GM21619 (cell line): ENCODE data around the gene BST1.
A peak's percentile ranks its signal among the peaks of the same experiment; 100 is the strongest.
"Not testable (repeated sequence)": the region's sequence is repeated elsewhere in the genome, so short reads cannot be mapped to it uniquely, and the experiment has no call there.

ENCODE experiments used
- ATAC-seq: cut with Tn5 transposase; IDR thresholded peaks from one replicate; pipeline ENCODE4 v1.9.1; 2021; ENCODE audit not compliant: unreplicated experiment

Gene BST1

DNA sequence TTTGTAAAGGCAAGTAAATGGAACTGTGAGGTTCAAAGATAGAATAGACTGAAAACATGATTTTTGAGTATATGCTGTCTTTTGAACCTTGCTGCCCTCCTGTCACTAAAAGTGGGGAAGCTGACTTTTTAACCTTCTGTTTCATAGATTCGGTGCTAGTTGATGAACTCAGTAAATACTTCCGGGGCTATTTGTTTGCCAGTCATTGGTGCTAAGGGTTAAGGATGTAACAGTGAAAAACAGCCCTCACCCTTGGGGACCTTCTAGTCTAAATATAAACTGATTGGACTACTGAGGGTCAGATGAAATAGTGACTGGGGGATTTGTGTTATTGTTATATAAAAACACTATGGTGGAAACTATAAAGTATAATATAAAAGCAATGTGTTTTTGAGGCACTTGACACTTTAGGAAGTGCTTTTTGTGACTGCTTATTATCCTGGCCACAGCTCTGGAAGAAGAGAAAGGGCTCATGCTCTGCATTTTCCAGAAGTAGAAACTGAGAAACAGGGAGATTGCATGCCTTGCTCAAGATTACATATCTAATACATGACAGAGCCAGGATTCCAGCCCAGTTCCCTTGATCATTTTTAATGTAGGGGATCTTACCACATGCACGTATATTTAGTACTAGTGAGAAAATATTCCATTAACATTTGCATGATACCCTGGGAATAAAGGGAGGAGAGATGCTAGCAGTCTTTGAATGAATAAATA, 3.9 kb downstream of the BST1 start:
- no peak for ATAC-seq

DNA sequence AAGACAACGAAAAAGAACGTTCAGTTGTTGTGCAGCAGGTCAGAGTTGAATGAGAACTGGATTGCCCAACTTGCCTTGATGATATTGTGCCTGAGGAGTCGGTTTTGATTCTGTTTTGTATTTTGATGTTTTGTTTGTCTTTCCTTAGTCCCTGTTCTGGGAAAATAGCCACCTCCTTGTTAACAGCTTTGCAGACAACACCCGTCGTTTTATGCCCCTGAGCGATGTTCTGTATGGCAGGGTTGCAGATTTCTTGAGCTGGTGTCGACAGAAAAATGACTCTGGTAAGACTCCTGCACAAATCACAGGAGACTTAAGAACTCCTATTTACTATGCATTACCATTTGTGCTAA, 4.5 kb downstream of the BST1 start:
- no peak for ATAC-seq

DNA sequence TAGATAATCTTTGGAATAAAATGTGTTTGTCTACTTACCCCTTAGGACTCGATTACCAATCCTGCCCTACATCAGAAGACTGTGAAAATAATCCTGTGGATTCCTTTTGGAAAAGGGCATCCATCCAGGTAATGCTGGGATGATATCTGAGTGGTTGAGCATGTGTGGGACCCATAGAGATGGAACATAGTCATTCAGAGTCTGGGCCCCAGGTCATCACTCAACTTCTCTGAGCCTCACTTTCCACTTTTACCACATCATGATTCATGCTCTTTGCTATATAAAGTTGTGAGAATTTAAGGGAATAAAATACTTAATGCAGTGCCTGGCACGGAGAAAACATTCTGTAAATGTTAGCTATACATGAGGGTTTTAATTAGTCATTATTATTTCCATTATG, 8.9 kb downstream of the BST1 start:
- ATAC-seq: no peak

DNA sequence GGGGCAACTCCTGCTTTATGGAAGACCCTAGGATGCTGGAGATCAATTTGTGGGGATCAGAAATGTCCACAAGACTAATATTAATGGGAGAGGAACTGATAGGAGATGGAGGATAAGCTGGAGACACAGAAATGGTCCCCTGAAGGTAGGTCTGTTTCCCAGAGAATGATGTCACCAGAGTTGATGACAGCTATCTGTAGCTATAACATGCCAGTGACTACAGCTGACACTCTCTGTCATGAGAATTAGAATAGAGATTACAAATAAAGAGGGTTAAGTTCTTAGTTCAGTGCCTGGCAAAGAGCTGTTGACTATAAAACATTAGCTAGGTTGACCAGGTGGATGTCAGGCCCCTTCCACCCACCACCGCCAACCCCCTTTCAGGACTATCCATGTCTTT, 9.3 kb downstream of the BST1 start:
- no peak for ATAC-seq

DNA sequence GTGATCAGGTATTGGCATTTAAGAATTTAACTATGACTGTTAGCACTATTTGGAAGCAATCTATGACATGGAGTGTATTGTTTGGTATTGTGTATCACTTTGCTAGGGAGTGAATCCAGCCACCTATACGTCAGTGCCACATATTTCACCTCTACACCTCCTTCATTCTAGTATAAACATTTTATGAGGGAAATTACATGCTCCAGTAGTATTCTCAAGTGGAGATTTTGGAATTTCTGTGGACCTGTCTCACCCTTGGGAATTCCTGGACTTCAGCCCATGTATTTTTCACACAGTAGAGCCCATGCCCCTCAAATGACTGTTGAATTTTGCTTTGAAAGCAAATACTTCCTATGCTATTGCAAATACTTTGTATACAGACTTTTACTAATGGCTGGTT, 11.3 kb downstream of the BST1 start:
- no peak for ATAC-seq

DNA sequence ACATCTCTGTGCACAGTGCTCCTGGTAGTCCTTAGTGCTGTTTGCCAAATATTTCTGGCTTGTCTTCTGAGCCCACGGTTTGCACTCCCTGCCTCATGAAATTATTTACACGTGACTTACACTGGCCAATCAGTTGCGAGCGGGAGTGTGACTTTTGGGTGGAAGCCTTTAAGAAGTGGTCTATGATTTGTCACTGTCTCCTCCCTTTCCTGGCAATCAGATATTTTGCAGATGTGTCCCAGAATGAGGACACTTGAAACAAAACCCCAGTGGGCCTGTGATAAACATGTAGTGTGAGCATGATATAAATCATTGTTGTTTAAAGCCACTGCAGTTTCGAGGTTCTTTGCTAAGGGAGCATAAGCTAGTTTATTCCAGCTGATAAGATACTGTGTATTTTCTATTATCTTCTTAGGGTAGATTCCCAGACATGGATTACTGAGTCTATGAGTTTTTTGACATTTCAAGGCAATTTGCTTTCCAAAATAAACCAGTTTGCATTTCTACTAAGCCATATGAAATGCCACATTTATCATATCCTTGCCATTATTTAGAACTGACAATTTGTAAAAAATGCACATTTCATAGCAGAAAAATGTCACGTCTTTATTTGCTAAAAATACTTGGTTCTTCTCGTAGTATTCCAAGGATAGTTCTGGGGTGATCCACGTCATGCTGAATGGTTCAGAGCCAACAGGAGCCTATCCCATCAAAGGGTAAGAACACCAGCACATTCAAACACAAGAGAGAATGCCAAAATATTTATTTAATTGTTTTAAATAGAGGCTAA, 12.0 kb downstream of the BST1 start:
- ATAC-seq: no peak

DNA sequence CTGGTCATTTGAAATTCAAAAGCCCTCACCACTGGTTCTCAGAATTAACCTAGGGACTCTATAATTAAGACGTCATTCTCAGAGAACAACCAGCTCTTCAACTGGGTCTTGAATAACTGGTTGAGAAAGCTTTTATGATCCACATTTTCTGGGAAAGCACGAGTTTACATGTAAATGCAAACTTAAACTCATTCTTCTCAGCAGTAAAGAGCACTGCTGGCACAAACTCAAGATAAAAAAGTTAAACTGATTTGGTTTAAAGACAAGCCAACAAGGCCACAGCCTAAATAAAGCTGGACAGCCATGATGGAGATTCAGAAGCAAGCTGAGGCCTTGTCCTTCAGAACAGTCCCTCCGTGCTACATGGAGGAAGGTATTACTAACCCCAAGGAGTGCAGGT, 13.2 kb downstream of the BST1 start:
- ATAC-seq: no peak

DNA sequence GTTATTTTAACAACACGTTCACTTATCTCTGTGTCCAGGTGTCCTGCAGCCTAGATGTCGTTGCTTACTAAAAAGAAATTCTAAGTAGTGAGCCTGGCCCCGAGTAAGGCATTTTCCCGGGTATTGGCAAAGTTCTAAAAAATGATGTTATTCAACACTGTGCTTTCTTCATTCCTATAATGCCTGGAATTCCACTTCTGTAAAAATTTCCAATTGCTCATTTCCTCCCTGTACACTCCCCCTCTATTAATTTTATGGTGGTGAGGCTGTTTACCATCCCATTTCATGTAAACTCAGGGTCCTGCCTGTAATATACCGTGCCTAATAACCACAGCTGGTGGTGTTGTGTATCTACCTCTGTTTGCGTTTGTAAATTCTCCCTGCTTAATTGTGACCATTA, 14.2 kb downstream of the BST1 start:
- ATAC-seq: no peak

DNA sequence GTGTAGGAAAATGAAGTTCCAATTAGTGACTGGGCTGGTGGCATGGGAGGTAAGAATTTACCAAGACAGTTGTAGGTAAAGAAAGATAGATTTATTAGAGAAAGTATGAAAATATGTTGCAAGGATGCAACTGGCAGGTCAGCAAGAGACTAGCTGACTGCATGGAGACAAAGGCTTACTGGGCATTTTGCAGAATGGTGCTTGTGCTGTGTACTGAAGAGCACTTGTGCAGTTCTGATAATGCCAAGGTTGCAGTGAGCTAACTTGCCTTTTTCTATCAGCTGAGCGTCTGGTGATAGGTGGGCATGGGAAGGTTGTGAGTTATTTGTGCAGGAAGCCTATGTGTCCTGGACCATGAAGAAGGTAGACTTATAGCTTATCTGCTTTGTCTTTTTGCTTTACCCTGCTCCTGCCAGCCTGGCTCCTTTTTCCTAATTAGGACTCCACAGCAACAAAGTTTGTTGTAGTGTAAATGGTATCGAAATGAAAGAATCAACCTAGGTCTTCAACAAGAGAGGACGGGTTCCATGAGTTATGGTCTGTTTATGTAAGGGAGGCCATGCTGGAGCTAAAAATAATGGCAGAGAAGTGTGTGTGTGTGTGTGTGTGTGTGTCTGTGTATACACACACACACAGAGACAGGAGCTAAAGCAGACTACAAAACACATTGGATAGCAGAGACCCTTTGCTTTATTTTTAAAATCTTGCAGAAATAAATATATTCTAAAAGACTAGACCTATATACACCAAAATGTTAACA, 15.0 kb downstream of the BST1 start:
- ATAC-seq: no peak

DNA sequence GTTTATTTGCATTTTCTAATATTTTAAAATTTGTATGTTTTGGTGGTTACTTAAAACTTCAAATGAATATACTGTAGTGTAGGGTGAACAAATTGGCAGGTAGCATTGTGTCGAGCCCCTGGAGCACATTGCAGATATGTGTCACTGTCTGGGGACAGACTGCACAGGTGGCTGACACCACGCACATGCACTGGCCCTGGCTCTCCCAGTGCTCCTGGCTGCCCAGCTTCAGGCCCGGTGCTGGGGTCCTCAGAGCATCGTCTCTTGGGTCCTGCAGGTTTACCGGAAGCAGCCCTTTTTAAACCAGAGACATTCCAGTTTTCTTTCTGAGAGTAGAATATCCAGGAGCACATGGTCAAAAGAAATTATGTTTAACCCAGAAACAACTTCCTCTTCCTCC, 15.6 kb downstream of the BST1 start:
- no peak for ATAC-seq

DNA sequence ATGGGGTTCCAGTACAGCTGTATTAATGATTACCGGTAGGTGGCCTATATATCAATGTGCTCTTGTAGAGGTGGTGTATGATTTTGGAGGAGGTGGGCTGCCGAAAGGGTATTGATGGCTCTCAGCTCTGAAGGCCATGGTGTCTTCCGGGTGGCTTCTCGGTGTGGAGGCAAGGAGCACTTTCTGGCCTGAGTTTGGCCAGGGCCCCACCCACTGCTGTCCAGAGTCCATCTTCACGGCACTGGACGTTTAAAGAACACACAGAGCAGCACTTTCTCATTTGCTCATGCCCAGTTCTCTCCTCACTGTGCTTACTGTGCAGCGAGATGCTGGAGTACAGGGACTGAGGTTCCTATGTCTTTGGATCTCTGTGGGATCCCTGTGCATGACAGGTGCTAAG, 16.1 kb downstream of the BST1 start:
- ATAC-seq: no peak

DNA sequence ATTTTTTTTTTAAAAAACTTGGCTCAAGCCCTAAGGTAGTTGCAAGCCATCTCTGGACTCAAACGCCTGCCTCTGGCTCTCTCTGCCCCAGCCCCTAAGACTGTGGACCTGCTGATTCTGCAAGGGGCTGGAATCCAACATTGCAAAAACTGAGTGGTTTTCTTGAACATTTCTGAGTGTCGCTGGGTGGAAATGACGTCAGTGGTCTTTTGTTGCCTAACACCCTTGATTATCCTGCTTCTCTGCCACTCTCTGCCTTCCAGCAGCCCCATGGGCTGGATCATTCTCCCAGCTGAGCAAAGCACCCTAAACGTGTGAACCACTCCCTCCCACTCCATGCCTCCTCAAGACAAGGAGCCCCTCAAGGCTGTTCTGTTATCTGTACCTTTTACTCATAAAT, 16.6 kb downstream of the BST1 start:
- ATAC-seq: no peak

DNA sequence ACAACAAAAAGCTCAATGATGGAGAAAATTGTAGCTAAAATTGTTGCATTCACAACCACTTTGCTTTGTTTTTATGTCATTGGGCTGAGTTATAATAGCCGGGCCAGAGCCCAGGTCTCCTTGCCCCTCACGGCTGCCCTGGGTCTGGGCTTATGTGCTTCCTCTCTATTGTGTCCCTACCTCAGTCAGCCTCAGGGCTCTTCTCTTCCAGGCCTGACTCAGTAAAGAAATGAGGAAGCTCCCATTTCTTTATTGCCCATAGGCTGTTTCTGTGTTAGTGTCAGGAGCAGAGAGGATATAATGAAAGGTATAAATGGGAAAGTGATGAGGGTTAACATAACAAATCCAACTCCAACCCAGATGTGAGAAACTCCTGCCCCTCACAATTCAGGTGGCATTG, 18.0 kb downstream of the BST1 start:
- no peak for ATAC-seq

DNA sequence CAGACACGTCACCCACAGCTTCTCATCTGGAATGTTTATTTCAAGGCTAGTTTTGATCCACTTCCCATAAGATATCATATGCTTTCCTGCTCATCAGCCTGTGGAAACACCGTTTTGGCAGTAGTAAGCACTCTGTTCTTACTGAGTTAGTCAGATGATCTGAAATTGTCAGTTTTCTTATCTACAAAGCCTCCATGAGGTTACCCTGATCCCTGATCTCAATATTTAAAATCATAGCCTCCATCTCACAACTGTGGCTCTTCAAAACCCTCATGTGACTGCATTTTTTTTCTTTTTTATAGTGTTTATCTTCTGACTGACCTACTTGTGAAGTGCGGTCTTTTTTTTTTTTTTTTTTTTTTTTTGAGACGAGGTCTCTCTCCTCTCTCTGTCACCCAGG, 22.7 kb downstream of the BST1 start:
- ATAC-seq: no peak

DNA sequence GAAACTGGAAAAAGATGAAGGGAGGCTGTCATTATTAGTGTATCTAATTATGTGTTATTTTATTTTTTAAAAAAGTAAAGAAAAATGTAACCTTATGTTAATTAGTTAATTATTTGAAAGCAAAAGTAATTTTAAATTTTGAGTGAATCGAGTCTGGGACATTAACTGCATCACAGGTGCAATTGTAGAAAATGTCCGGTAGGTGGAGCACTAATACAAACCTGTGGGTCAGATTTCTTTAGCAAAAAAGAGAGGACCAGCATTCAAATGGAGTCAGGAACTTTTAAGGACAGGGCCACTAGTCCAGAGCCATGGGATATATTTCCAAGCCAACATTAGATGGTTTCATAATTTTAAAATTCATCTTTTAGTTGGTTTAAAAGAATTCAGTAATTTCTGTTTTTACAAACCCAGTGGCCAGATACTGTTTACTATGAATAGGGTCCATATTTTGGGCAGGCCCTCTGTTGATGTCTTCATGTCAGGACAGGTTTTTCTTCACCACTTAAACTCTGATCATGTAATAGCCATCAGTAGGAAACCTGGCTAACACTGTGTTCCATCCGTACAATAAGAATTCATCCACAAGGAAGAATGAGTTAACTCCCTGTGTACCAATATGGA, 27.2 kb downstream of the BST1 start:
- ATAC-seq: peak; percentile 78

DNA sequence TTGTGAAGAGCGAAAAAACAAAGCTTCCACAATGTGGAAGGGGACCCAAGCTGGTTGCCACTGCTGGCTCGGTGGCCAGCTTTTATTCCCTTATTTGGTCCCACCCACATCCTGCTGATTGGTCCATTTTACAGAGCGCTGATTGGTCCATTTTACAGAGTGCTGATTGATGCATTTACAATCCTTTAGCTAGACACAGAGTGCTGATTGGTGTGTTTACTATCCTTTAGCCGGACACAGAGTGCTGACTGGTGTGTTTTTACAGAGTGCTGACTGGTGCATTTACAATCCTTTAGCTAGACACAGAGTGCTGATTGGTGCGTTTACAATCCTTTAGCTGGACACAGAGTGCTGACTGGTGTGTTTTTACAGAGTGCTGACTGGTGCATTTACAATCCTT, 30.2 kb downstream of the BST1 start:
- ATAC-seq: not testable (repeated sequence)

DNA sequence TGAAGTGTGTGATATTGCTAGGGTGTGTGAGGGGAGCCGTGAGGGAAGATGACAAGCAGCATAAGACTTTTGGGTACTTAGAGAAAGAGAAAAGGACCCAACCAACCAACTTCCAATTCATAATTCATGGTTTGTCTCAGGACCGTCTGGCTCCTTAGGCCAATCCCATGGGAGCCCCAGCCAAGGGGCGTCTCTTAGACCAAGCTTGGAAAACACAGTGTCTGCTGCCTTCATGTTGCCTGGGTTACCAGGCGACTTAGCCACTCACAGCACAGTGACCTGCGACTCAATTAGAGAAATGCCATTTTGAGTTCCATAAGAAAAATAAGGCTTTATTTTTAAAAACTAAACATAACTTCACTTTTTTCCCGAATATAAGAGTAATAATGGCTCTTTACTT, 32.7 kb downstream of the BST1 start:
- no peak for ATAC-seq

DNA sequence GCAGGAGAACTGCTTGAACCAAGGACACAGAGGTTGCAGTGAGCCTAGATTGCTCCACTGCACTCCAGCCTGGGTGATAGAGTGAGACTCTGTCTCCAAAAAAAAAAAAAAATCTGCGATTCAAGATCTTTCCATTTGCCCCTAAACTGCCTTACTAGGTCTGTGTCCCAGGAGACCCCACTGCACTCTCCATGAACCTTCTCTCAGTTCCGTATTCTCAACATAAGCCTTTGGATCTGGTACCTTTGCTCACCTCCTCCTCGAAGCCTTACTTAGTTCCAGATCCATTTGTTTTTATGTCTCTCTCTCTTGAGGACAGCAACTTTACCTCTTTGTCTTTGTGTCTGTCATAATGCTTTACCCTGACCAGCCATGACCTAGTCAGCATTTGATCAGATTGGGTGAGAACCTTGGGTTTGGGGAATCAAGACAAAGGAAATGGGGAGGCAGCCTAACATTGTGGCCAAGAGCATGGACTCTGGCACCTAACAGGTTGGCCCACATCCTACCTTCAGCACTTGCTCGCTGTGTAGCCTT, 33.7 kb downstream of the BST1 start:
- no peak for ATAC-seq

DNA sequence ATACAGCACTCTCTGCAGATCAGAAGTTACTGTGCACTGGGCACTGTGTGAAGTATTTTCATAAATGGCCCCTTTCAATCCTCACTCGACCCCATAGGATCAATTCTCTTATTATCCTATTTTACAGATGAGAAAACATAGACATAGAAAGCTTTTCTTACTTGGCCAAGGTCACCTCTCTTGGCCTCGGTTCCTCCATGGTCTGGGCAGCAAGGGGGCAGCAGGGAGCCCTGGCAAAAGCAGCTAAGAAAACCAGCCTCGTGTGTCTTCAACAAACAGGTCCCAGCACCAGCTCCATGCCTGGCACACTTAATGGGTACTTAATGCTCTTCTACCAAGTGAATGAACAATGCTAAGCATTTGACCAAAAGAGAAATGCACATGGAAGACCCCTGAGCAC, 34.4 kb downstream of the BST1 start:
- ATAC-seq: no peak

DNA sequence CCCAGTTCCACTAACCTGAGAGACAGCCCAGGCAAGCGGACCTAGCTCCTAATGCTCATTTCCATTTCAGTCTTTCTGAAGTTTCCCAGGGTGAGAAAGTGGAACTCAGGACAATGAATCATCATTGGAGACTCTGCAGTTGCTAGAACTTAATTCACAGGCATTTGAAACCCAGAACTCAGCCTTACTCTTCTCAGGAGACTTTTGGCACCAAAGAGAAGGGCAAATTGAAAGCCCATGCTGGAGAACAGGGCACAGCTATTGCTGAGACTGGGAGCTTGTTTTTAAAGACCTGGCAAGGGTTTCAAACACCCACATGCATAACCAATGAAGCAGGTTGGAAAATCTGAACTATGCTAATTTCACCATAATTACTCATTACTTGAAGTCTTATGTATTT, 36.0 kb downstream of the BST1 start:
- no peak for ATAC-seq

DNA sequence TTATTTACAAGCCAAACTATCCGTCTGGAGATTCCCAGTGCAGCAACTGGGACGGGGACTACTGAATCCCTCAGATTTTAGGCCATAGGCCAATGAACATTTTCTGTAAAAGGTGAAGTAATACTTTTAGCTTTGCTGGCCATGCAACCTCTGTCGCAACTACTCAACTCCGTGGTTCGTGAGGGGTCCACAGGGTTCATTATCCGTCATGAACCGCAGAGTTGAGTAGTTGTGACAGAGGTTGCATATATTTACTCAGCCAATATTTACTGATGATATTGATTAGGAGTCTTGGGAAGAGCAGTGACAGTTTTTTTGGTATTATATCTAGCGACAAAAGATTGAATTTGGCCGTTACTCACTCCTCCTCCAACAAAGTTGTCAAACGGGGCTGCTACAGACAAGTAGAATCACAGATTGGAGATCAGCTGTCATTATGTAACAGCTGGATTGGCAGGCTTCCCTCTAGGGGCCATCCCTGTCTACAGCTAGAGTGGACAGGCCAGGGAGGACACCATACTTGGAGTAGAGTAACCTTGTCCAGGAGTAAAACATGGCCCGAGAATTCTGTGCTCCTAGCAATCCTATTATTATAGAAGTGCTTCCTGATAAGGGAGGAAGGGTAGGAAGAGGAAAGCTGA, 38.0 kb downstream of the BST1 start:
- ATAC-seq: no peak
